Measurements from ENCODE around the gene HLA-DOA.

Gene HLA-DOA

DNA sequence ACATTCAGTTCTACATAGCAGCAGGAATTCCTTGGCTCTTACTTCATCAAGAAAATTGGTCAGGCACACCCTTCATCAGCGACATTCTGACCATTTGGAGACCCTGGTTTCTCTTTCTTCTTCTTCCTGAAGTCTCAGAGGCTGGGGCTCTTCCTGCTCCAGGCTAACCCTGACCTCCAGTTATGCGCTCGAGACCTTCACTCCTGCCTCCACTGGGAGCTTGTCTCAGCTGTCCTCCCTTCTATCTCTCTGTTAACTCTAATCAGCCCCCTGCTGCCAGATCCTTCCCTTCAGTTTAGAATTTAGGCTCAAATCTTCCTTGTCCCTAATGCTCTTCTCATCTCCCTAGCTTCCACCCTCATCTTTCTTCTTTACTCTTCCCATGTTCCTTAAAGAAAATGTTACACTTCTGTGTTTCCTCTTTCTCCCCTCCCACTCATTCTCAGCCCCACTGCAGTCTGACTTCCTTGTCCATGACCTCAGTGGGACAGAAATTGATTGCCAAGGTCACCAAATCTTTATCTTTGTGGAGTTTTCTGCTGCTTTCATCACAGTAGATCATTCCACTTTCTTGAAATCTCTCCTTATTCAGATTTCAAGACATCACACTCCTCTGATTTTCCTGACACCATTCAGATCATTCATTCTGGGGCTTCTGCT lies 8.4 kb upstream of the HLA-DOA start:
- no peak overlapping the region for H3K4me3 ChIP-seq (ENCODE audit: low read depth, low read length)

DNA sequence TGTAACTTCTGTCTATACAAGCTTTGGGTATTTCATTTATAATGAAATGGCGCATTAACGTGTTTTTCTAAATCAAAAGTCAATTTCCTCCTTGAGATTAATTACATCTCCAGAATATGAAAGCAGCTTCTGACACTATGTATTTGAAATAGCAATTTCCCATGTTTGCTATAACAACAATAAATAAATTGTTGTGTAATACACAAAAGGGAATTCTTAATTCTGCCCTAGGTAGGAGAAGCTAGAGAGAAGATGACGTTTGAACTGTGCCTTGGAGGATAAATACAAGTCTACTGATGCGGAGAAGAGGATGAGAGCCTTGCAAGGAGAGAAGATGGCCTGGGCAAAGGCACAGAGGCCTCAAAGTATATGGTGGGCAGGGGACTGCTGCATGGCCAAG lies 7.6 kb upstream of the HLA-DOA start:
- H3K4me3 ChIP-seq (ENCODE audit: low read depth, low read length): no peak overlapping the region

DNA sequence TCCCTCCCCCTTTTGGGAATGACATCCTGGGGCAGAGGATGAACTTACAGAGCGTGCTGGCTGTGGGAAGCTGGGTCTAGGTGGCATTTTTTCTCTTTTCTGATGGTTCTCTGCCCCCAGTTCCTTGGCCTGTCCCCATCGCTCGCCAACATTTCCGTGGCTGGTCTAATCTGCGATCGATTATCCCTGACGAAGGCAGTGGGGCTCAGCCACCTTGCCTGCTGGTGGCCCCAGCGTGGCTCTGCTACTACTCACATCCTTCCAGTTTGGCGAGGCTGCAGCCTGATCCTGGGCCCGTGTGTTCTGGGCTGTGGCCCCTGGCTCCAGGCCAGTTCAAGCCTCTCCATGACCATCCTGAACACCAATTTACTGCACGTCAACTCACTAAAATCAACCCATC lies 6.4 kb upstream of the HLA-DOA start:
- H3K4me3 ChIP-seq (ENCODE audit: low read depth, low read length): no peak overlapping the region

DNA sequence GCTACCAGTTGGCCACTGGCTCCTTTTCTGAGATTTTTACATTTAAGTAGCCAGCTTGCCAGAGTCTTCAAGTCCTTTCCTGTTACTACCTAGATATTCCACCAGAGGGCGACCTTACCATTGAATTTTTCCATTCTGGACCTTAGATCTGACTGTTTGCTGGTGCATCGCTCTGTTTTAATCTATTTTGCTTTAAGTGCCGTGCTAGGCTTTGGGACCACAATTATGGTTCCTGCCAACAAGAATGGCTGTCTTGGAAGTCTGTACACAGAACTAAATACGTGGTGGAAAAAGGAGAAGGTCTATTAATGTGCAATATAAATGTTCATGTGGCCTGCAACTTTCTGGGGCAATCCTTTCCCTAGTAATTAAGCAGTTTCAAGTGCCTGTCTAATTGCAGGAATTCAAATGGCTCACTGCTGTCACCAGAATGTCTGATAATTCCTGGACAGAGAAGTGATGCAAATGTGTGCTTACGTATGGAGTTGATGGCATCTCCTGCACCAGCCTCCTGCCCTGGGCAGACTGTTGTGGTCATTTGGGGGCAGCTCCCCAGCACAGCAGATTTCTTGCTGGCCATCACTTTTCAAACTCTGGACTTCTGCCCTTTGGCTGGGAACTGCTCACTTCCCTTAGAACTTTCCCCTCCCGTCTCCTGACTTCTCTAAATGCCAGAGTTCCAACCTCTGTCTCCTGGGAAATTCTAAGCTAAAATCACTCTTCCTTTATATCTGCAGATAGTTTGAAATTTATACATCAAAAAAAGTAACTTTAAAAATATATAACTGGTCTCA lies 5.6 kb upstream of the HLA-DOA start:
- H3K4me3 ChIP-seq (ENCODE audit: low read depth, low read length): no peak overlapping the region

DNA sequence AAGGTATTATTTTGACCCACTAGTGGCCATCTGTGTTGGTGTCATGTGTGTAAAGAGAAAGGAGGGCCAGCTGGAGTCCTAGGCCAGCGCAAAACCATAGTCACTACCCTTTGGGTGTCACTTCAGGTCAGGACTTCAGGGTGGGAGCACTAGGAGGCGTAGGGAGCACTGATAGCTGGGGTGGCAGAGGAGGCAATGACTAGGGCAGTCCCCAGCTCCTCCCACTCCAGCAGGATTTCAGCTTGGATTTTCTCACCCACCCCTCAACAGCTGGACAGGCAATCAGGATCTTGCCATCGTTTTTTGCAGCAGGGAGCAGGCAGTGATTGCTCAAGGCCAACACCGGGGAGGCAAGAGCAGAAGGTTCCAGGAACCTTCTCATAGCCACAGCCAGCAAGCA lies 4.2 kb upstream of the HLA-DOA start:
- H3K4me3 ChIP-seq (ENCODE audit: low read depth, low read length): no peak overlapping the region

- no peak overlapping the region for H3K4me3 ChIP-seq (ENCODE audit: low read depth, low read length)
Measured at GRCh38 chr6:33010356-33010755, 965 bp upstream of the HLA-DOA start.

- H3K4me3 ChIP-seq (ENCODE audit: low read depth, low read length): no peak overlapping the region
Measured at GRCh38 chr6:33007831-33008400, 1.5 kb downstream of the HLA-DOA start.

GRCh38 chr6:33004940-33005339 lies 4.5 kb downstream of the HLA-DOA start:
- no peak overlapping the region for H3K4me3 ChIP-seq (ENCODE audit: low read depth, low read length)

DNA sequence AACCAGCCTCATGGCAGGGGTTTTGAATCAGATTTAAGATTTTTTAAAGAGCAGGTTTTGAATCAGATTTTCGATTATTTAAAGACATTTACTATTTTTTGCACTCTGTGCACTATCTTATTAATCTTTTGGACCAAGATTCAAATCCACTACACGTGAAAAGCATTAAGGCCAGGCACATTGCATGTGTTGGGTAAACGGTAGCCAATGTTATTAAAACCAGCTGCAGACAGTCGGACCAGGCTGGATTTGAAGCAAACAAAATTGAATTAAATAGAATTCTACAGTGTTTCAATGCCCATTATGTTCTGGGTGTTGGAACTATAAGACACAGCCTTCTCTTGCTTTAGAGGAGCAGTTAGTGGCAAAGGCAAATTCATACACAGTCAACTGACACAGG lies 7.7 kb downstream of the HLA-DOA start:
- H3K4me3 ChIP-seq (ENCODE audit: low read depth, low read length): no peak overlapping the region

GRCh38 chr6:33000055-33000454 lies 9.3 kb downstream of the HLA-DOA start:
- no peak overlapping the region for H3K4me3 ChIP-seq (ENCODE audit: low read depth, low read length)

DNA sequence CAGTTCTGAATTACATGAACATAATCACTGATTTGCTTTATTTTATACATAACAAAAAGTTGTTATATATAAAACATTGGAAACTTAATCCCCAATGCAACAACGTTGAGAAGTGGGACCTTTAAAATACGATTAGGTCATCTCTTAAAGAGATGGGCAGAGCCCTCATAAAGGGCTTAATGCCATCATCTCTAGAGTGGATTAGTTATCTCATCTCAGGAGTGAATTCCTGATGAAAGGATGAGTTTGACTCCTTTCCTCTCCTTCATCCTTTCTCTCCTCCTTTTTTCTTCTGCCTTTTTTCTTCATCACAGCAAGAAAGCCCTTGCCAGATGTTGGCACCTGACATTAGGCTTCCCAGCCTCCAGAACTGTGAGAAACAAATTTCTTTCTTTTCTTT lies 13.9 kb downstream of the HLA-DOA start:
- no peak overlapping the region for H3K4me3 ChIP-seq (ENCODE audit: low read depth, low read length)

DNA sequence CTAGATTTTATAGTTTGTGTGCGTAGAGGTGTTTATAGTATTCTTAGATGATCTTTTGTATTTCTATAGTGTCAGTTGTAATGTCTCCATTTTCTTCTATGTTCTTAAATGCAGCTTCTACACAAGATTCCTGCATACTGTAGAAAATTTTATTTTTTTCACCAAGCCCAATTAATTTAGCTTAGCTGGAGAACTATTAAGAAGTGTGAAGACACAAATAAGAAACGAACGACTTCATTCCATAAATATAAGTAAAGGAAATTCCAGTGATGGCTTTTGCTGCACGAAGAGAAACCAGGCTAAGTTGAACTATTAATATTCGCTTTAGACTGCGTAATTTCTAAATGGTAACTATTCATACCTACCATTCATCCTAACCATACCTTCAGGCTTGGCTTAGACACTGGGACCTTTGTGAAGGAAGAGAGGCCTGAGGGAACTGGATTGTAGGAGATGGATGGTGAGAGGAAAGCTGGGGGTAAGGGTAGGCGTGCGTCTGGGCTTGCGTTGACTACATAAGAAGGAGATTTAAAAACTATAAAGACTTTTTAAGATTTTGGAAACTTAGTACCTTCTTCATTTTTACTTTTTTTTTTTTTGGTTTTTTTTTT lies 15.9 kb downstream of the HLA-DOA start:
- no peak overlapping the region for H3K4me3 ChIP-seq (ENCODE audit: low read depth, low read length)

- H3K4me3 ChIP-seq (ENCODE audit: low read depth, low read length): no peak overlapping the region
Measured at GRCh38 chr6:32991972-32992371, 17.4 kb downstream of the HLA-DOA start.

DNA sequence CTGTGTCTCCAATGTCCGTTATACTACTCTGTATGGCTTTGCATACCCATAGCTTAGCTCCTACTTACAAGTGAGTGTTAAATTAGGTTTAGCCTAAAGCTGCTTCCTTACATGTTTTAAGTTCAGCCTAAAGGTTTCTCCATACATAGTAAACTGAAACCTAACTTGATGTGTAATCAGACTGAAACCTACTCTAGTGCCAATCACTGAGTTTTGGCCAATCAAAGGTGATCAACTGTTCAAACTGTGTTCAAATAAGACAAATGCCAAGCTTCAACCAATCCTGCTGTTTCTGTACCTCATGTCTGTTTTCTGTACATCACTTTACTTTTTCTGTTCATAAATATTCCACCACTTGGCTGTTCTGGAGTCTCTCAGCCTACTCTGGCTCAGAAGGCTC lies 20.0 kb downstream of the HLA-DOA start:
- no peak overlapping the region for H3K4me3 ChIP-seq (ENCODE audit: low read depth, low read length)

DNA sequence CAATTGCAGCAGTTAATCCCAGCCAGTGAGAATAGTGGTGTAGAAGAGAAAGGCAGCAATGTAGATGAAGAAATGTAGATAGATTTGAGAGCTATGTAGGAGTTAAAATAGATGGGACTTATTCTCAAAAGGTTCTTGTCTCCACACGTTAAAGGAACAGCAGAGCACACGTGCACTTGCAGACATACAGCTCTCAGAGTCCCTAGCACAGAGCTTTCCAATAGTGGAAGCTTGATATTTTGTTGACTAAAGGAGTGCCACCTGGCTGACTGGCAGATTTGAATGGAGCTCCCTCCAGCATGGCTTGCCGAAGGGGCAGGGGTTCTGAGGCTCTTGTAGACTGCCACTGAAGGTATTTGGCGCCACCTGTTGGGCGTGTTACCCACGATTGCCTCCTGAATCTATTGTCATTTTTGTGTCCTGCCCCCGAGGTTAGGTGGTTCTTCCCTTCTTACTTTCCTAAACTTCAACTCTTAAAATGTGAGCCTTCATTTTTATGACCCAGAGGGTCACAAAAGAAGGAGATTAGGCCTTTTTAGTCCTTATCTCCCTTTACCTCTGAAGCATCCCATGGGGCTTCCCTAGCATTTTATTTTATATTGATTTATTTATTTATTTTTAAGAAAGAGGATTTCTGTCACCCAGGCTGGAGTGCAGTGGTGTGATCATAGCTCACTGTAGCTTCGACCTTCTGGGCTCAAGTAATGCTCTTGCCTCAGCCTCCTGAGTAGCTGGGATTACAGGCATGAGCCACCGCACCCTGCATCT lies 24.6 kb downstream of the HLA-DOA start:
- H3K4me3 ChIP-seq (ENCODE audit: low read depth, low read length): no peak overlapping the region

DNA sequence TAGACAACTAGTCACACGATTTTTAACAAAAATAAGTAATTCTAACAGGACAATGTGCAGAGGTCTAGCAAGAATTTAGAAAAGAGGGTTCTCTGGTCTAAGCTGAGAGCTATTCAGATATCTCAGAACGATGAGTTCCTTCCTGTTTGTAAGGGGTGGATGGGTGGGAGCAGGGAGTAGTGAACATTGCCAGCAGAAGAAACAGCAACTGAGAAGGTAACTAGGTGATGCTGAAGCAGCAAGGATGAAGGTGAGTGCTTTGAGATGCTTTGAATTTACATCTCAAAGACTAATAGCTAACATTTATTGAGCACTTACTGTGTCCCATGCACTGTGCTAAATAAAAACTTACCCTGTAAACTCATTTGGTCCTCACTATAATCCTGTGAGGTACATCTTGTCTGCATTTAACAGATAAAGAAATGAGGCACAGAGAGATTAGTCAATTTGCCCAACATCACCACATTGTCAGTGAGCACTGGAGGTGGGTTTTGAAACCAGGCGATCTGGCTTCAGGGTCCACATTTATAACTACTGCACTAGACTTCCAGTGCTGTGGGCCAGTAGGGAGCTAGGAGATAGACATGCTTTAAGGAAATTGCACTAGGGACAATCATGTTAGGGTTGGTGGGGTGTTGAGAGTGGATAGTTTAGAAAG lies 25.3 kb downstream of the HLA-DOA start:
- no peak overlapping the region for H3K4me3 ChIP-seq (ENCODE audit: low read depth, low read length)

DNA sequence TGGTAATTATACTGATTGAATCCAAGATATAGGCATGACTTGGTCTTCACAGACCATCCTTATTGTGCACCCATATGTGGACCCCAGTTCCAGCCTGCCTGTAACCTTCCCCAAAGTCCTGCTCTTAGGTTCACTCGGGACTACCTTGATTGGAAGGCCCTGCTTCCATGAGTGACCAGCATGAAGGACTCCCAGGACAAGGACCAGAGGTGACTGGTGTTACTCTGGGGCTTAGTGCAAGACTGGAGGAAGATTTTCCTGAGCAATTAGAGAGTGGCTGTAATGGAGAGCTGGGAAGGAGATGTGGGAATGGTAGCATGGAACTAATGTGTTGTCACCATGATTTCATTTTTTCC lies 25.9 kb downstream of the HLA-DOA start:
- no peak overlapping the region for H3K4me3 ChIP-seq (ENCODE audit: low read depth, low read length)

DNA sequence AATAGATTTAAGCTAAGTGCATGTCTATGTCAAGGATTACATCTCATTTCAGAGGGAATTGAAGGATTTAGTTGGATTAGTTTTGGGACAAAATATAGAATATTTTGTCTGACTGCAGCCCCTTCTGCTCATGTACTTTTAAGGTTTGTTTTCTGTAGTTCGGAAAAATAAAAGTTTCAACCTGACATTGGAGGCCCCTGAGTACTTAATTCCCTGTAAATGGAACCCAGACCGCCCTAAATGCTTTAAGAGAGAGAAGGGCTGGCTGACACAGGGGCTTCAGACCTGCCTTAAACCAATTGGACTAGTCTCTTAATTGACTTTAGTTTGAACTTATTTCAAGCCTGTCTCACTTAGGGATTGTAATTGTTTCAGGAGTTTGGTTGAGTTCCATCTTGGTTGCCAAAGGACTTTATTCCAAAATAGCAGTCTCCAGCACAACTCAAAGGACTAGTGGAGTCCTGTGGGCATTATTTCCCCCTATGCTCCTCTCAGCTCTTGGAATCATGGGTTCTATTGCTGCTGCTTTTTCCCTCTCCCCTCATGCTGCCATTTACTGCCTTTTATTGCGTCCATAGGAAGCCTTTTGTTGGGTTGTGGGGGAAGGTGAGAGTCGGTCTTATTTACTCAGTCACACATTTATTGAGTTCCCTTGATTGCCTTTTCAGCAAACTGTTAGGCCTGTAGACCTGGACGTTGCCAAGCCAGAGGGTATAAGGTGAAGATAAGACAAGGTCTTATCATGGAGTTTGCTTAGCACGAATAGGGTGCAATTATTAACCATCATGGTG lies 26.5 kb downstream of the HLA-DOA start:
- H3K4me3 ChIP-seq (ENCODE audit: low read depth, low read length): no peak overlapping the region

DNA sequence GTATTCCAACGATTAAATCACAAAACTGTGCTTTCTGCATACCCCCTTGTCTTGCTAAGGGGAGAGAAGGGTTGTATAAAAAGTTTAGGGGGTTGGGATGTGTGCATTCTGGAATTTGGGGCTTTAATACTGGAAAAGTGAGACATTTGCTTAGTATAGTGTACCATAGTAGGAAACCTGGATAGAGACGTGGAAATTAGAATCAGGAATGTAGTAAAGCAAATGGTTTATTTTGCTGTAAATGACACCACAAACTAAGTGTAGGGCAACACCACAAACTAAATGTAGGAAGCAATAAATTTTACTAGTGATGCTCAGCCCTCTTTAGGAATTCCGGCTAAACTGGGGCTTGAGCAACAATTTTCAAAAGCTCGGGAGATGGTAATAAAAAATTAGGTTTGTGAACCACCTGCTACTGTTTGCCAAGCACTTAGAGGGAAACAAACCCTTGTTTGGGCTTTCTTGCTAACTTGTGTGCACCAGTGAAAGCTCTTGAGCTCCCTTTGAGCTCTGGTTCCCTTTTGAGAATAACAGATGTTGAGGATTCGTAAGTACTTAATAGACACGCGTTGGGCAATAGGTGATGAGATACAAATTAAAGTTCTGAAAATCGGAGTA lies 27.2 kb downstream of the HLA-DOA start:
- no peak overlapping the region for H3K4me3 ChIP-seq (ENCODE audit: low read depth, low read length)
